Measurements from ENCODE around the gene GNAT2. TPM values are rescaled to one million over a fixed set of nuclear protein-coding genes. Genes with fewer than 3 reads are reported as not detected.

The GNAT2 gene
- total and polyA plus RNA-seq, 4 donors, result 0.24 TPM; not detected in 3

DNA sequence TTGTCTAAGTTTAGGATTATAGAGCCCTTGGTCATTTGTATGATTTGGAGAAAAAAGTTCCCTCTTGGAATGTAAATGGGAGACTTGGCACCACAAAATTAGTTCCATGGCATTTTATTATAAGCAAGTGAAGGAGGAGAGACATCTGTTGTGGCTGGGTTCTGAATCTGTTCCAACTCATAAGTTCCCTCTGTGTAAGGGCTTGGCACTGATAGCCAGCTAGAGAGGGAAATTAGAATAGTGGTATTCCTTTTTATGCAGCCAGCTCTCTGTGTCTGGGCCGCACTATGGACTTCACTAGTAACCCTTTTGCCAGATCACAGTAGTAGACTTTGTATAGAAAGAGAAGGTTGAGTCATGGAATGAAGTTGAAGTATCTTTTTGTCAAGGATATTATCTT is 39.9 kb downstream of the GNAT2 start:
- no peak for ATAC-seq (ENCODE audit: insufficient read depth, low FRiP score)
- Histone ChIP-seq H3K4me3 (no peak overlapping the region), H3K27ac (ENCODE audit: low read depth in 1 of 2, low read length in 1 of 2) (no peak overlapping the region), H3K9ac (ENCODE audit: insufficient read depth in 1 of 2, low read length in 2 of 2) (no peak overlapping the region), H3K27me3 (ENCODE audit: control insufficient read depth in 3 of 3, insufficient read depth in 3 of 3, low read length in 2 of 3) (no peaks in the 10 kb centered on the region), H3K36me3 (ENCODE audit: control insufficient read depth in 4 of 4, insufficient read depth in 4 of 4, low read length in 4 of 4) (peaks cover 8 to 23% (median 14%) of the 10 kb centered on the region in 4 donors), H3K4me1 (ENCODE audit: control insufficient read depth in 5 of 5, insufficient read depth in 5 of 5, low read length in 5 of 5) (peaks cover 0 to 11% (median 0%) of the 10 kb centered on the region in 5 donors), H3K9me3 (ENCODE audit: control insufficient read depth in 4 of 4, insufficient read depth in 3 of 4, low read length in 3 of 4) (no peaks in the 10 kb centered on the region)
- 84 to 88% methylated on average over 1 of the region's 1 CpG for WGBS, 2 donors
- peak in 2 of 3 donors; percentile 59 to 73 for DNase-seq
- TF ChIP-seq, protein P1, sequence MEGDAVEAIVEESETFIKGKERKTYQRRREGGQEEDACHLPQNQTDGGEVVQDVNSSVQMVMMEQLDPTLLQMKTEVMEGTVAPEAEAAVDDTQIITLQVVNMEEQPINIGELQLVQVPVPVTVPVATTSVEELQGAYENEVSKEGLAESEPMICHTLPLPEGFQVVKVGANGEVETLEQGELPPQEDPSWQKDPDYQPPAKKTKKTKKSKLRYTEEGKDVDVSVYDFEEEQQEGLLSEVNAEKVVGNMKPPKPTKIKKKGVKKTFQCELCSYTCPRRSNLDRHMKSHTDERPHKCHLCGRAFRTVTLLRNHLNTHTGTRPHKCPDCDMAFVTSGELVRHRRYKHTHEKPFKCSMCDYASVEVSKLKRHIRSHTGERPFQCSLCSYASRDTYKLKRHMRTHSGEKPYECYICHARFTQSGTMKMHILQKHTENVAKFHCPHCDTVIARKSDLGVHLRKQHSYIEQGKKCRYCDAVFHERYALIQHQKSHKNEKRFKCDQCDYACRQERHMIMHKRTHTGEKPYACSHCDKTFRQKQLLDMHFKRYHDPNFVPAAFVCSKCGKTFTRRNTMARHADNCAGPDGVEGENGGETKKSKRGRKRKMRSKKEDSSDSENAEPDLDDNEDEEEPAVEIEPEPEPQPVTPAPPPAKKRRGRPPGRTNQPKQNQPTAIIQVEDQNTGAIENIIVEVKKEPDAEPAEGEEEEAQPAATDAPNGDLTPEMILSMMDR (IDR thresholded peaks at IDR 0.05; ENCODE audit: control extremely low read depth, extremely low read depth), result no peak

DNA sequence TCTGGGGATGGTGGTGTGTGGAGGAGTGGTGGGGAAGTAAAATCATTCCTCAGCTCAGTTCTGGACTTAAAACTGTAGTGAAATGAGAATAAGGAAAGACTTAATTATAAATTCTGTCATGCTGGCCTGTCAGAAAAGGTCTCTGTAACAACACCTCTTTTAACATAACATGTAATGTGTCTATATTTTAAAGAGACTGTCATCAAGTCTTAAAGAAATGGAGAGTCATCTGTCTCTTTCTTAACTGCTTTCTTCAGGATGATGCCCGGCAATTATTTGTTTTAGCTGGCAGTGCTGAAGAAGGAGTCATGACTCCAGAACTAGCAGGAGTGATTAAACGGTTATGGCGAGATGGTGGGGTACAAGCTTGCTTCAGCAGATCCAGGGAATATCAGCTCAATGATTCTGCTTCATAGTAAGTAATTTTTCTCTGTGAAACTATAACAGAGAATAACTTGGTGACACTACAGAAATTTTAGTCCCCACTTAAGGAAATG is 40.4 kb downstream of the GNAT2 start:
- Histone ChIP-seq H3K4me3 (no peak overlapping the region), H3K27ac (ENCODE audit: low read depth in 1 of 2, low read length in 1 of 2) (no peak overlapping the region), H3K4me1 (ENCODE audit: control insufficient read depth in 5 of 5, insufficient read depth in 5 of 5, low read length in 5 of 5) (peaks cover 0 to 11% (median 0%) of the 10 kb centered on the region in 5 donors), H3K9ac (ENCODE audit: insufficient read depth in 1 of 2, low read length in 2 of 2) (no peak overlapping the region), H3K36me3 (ENCODE audit: control insufficient read depth in 4 of 4, insufficient read depth in 4 of 4, low read length in 4 of 4) (peaks cover 8 to 21% (median 12%) of the 10 kb centered on the region in 4 donors), H3K9me3 (ENCODE audit: control insufficient read depth in 4 of 4, insufficient read depth in 3 of 4, low read length in 3 of 4) (no peaks in the 10 kb centered on the region), H3K27me3 (ENCODE audit: control insufficient read depth in 3 of 3, insufficient read depth in 3 of 3, low read length in 2 of 3) (no peaks in the 10 kb centered on the region)
- TF ChIP-seq, protein P1 (IDR thresholded peaks at IDR 0.05; ENCODE audit: control extremely low read depth, extremely low read depth), result no peak
- 78 to 84% methylated on average over 3 of the region's 3 CpGs for WGBS, 2 donors
- DNase-seq (peak in 1 of 3 donors; percentile 6), ATAC-seq (ENCODE audit: insufficient read depth, low FRiP score) (no peak)

DNA sequence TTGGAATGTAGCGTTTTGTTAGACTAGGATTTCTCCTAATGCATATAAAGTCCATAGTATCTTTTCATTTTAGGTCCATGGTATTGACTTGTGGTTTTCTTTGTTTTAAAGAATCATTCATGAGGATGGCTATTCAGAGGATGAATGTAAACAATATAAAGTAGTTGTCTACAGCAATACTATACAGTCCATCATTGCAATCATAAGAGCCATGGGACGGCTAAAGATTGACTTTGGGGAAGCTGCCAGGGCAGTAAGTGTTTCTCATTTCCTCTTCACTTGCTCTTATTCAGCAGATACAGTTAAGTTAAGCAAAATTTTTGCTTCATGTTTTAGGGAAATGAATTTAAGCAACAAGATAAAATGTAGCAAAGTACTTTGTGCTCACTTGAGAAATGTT is 45.6 kb downstream of the GNAT2 start:
- ATAC-seq (ENCODE audit: insufficient read depth, low FRiP score), result no peak
- DNase-seq, result peak in 1 of 3 donors; percentile 20
- Histone ChIP-seq H3K9ac (ENCODE audit: insufficient read depth in 1 of 2, low read length in 2 of 2) (no peak overlapping the region), H3K36me3 (ENCODE audit: control insufficient read depth in 4 of 4, insufficient read depth in 4 of 4, low read length in 4 of 4) (peaks cover 0 to 4% (median 3%) of the 10 kb centered on the region in 4 donors), H3K9me3 (ENCODE audit: control insufficient read depth in 4 of 4, insufficient read depth in 3 of 4, low read length in 3 of 4) (no peaks in the 10 kb centered on the region), H3K27me3 (ENCODE audit: control insufficient read depth in 3 of 3, insufficient read depth in 3 of 3, low read length in 2 of 3) (no peaks in the 10 kb centered on the region), H3K4me3 (no peak overlapping the region), H3K4me1 (ENCODE audit: control insufficient read depth in 5 of 5, insufficient read depth in 5 of 5, low read length in 5 of 5) (peaks cover under 1 to 35% (median 9%) of the 10 kb centered on the region in 5 donors), H3K27ac (ENCODE audit: low read depth in 1 of 2, low read length in 1 of 2) (no peak overlapping the region)
- 17 to 37% methylated on average over 2 of the region's 2 CpGs for WGBS, 2 donors
- TF ChIP-seq, protein P1 (IDR thresholded peaks at IDR 0.05; ENCODE audit: control extremely low read depth, extremely low read depth), result no peak

DNA sequence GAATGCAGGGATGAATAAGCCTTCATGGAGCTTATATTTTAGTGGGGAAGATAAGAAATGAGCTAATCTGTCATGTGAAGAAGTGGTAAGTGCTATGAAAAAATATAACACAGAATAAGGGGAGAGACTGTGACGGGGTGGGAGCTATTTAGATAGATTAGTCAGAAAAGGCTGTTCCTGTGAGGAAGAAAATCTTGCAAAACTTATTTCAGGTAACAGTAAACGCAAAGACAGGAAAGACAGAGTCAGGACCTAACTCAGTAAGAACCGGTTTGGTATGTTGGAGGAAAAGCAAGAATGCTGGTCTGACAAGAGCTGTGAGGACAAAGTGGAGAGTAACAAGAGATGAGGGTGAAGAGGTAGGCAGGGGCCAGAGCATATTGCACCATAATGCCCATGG is 49.0 kb downstream of the GNAT2 start:
- WGBS, 2 donors, result 31 to 40% methylated on average over 3 of the region's 3 CpGs
- Histone ChIP-seq H3K9ac (ENCODE audit: insufficient read depth in 1 of 2, low read length in 2 of 2) (no peak overlapping the region), H3K4me1 (ENCODE audit: control insufficient read depth in 5 of 5, insufficient read depth in 5 of 5, low read length in 5 of 5) (peaks cover 4 to 60% (median 6%) of the 10 kb centered on the region in 5 donors), H3K27ac (ENCODE audit: low read depth in 1 of 2, low read length in 1 of 2) (no peak overlapping the region), H3K36me3 (ENCODE audit: control insufficient read depth in 4 of 4, insufficient read depth in 4 of 4, low read length in 4 of 4) (peaks cover 0 to under 1% (median 0%) of the 10 kb centered on the region in 4 donors), H3K27me3 (ENCODE audit: control insufficient read depth in 3 of 3, insufficient read depth in 3 of 3, low read length in 2 of 3) (no peaks in the 10 kb centered on the region), H3K9me3 (ENCODE audit: control insufficient read depth in 4 of 4, insufficient read depth in 3 of 4, low read length in 3 of 4) (no peaks in the 10 kb centered on the region), H3K4me3 (no peak overlapping the region)
- TF ChIP-seq, protein P1 (IDR thresholded peaks at IDR 0.05; ENCODE audit: control extremely low read depth, extremely low read depth), result no peak
- DNase-seq, result peak in 2 of 3 donors; percentile 39 to 69
- peak; percentile 65 for ATAC-seq (ENCODE audit: insufficient read depth, low FRiP score)
